Sciatic nerve (tissue), 2 donors: Measurements from ENCODE around the gene ST13. TPM values are rescaled to one million over a fixed set of nuclear protein-coding genes. Genes with fewer than 3 reads are reported as not detected.
"Not testable (repeated sequence)": the region's sequence is repeated elsewhere in the genome, so short reads cannot be mapped to it uniquely, and the experiment has no call there.

Source experiments
- ATAC-seq: fragments of 200-7000 bp; cut with Tn5 transposase; one replicate; pipeline ENCODE4 v1.9.1; 2020; ENCODE audit warnings: mild to moderate bottlenecking, moderate library complexity
- DNase-seq: peaks from one replicate; pipeline ENCODE4 v3.0.0-alpha.2; 2020; ENCODE audit warnings: low spot score
- intact Hi-C: fragments of 100-400 bp; cut with DNase I; formaldehyde crosslinking; loops from one replicate; pipeline ENCODE4 v1.14.2; 2022
- total RNA-seq: library from RNA; stranded (reverse); fragmentation: NEBNext Ultra II Directional; extraction: Animal tissue kit (Norgen Biotek cat#: 25700); gene quantifications from one replicate; pipeline ENCODE4 v1.2.1, GENCODE V29; 2021
- donor health status: DM: no; HTN: no; CAD: no.
- donor health status: DM: no; HTN: no; CAD: no.

The ST13 gene
- total RNA-seq, result 238 TPM

- intact Hi-C loops, result no loop called here
- ATAC-seq (peak; percentile 99), DNase-seq (peak; percentile 99)
Observed at GRCh38 chr22:40856513-40857308, at the start of gene ST13, which contains the start of gene XPNPEP3. ST13 (minus strand) TSS chr22:40856639; CDS start chr22:40856540, 99 bp downstream. XPNPEP3 (plus strand) TSS chr22:40857148; CDS start chr22:40857182, 34 bp downstream.

GRCh38 chr22:40904101-40904500 is 47.7 kb upstream of the ST13 start:
- no peak for DNase-seq
- intact Hi-C loops, result no loop called here
- no peak for ATAC-seq

- ATAC-seq (peak; percentile 79), DNase-seq (no peak)
- intact Hi-C loops, result no loop called here
Observed at GRCh38 chr22:40898850-40899357, 42.5 kb upstream of the ST13 start.

GRCh38 chr22:40894417-40894816 is 38.0 kb upstream of the ST13 start:
- no peak for ATAC-seq
- intact Hi-C loops, result no loop called here
- DNase-seq, result no peak

- DNase-seq (no peak), ATAC-seq (no peak)
- intact Hi-C loops, result no loop called here
Observed at GRCh38 chr22:40890881-40891280, 34.4 kb upstream of the ST13 start.

- intact Hi-C loops, result no loop called here
- ATAC-seq (no peak), DNase-seq (no peak)
Observed at GRCh38 chr22:40889116-40889515, 32.7 kb upstream of the ST13 start.

- intact Hi-C loops, result no loop called here
- ATAC-seq (no peak), DNase-seq (no peak)
Observed at GRCh38 chr22:40878922-40879321, 22.5 kb upstream of the ST13 start.

- ATAC-seq (no peak), DNase-seq (no peak)
- intact Hi-C loops, result no loop called here
Observed at GRCh38 chr22:40877488-40877887, 21.0 kb upstream of the ST13 start.

GRCh38 chr22:40876907-40877306 is 20.5 kb upstream of the ST13 start:
- no peak for ATAC-seq
- no peak for DNase-seq
- intact Hi-C loops, result no loop called here

GRCh38 chr22:40875111-40875510 is 18.7 kb upstream of the ST13 start:
- intact Hi-C loops, result no loop called here
- ATAC-seq (no peak), DNase-seq (no peak)

- intact Hi-C loops, result no loop called here
- no peak for ATAC-seq
Observed at GRCh38 chr22:40874016-40874415, 17.6 kb upstream of the ST13 start.

GRCh38 chr22:40868379-40868778 is 11.9 kb upstream of the ST13 start:
- DNase-seq, intact Hi-C loops, ATAC-seq: not testable (repeated sequence)

More at GRCh38 chr22:40874016-40874415, 17.6 kb upstream of the ST13 start:
- no peak for DNase-seq

GRCh38 chr22:40867109-40867508 is 10.7 kb upstream of the ST13 start:
- no peak for DNase-seq
- intact Hi-C loops, result no loop called here
- no peak for ATAC-seq

GRCh38 chr22:40862537-40862936 is 6.1 kb upstream of the ST13 start:
- ATAC-seq (no peak), DNase-seq (no peak)
- intact Hi-C loops, result no loop called here

- DNase-seq (no peak), ATAC-seq (no peak)
- intact Hi-C loops, result no loop called here
Observed at GRCh38 chr22:40862013-40862412, 5.6 kb upstream of the ST13 start, which contains the start of gene DNAJB7. DNAJB7 (minus strand) TSS chr22:40862113; CDS start chr22:40861994, 119 bp downstream.

GRCh38 chr22:40857309-40857855 is 943 bp upstream of the ST13 start:
- ATAC-seq (no peak), DNase-seq (no peak)
- intact Hi-C loops, result no loop called here

GRCh38 chr22:40855979-40856512 is 393 bp downstream of the ST13 start:
- DNase-seq, result peak; percentile 70
- intact Hi-C loops, result no loop called here

GRCh38 chr22:40855071-40855978 is 1.1 kb downstream of the ST13 start:
- ATAC-seq (no peak), DNase-seq (no peak)
- intact Hi-C loops, result no loop called here

More at GRCh38 chr22:40855979-40856512, 393 bp downstream of the ST13 start:
- peak; percentile 40 for ATAC-seq

GRCh38 chr22:40853961-40854360 is 2.5 kb downstream of the ST13 start:
- DNase-seq (no peak), ATAC-seq (no peak)
- intact Hi-C loops, result no loop called here
